IPS-20b (cell line): Measurements from ENCODE around the gene OR2S2.
"Not testable (repeated sequence)": the region's sequence is repeated elsewhere in the genome, so short reads cannot be mapped to it uniquely, and the experiment has no call there.

Source experiments
- H3K27ac ChIP-seq: one replicate; pipeline ENCODE4 v1.5.1; 2013; ENCODE audit warnings: low read length
- H3K27me3 ChIP-seq: 2 replicates; pipeline ENCODE4 v1.6.1; 2013; ENCODE audit warnings: mild to moderate bottlenecking, low read length, inconsistent platforms; ENCODE audit not compliant: insufficient read depth
- H3K36me3 ChIP-seq: 2 replicates; pipeline ENCODE4 v1.6.1; 2013; ENCODE audit warnings: low read depth, mild to moderate bottlenecking, inconsistent platforms, low read length, moderate library complexity; ENCODE audit not compliant: insufficient read depth
- H3K4me1 ChIP-seq: 2 replicates; pipeline ENCODE4 v1.6.1; 2013; ENCODE audit warnings: mild to moderate bottlenecking, control low read depth, inconsistent platforms, low read length, moderate library complexity; ENCODE audit not compliant: insufficient read depth
- H3K4me3 ChIP-seq: 2 replicates; pipeline ENCODE4 v1.5.1; 2013; ENCODE audit warnings: mild to moderate bottlenecking, low read length, inconsistent platforms
- H3K9ac ChIP-seq: 2 replicates; pipeline ENCODE4 v1.6.1; 2013; ENCODE audit warnings: low read depth, mild to moderate bottlenecking, inconsistent platforms, low read length, moderate library complexity
- H3K9me3 ChIP-seq: 2 replicates; pipeline ENCODE4 v1.6.1; 2013; ENCODE audit warnings: mild to moderate bottlenecking, low read depth, low read length, inconsistent platforms; ENCODE audit not compliant: insufficient read depth

Gene OR2S2, protein sequence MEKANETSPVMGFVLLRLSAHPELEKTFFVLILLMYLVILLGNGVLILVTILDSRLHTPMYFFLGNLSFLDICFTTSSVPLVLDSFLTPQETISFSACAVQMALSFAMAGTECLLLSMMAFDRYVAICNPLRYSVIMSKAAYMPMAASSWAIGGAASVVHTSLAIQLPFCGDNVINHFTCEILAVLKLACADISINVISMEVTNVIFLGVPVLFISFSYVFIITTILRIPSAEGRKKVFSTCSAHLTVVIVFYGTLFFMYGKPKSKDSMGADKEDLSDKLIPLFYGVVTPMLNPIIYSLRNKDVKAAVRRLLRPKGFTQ

DNA sequence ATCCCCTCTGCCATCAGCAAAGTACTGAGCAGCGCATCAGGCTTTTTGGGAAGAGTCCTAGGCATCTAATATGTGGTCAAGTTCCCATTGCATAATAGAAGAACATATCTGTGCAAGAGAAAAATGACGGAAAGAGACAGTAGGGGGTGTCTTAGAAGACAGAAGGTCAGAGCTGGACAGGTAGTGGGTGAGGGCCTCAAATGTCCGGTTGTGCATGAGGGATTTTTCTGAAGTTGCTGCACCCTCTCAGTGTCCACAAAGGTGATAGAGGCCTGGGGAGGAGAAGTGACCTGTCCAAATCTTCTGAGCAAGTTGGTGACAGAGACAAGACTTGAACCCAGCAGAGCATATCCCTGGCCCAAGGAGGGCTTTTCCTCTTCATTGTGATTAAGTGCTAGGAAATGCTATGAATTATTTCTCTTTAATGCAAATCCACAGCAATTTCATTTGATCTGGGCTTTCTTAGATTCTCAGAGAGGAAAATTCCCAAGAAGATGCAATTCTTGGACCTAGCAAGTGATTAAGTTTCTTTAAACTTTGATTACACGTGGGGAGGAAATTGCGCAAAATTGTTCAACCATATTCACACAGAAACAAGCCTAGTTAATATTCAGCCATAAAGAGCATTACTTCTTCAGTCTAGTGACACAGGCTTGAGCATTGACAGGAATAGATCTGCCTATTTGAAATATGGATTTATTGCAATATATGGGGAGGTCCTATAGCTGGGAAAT, at the start of gene OR2S2:
TSS of gene OR2S2 (minus strand) at position 51 of the 734 bp plus-strand sequence. CDS start 56 bp downstream, outside the sequence.
- Histone ChIP-seq H3K4me3 (no peak within 1 kb of the TSS), H3K9me3 (no peaks in the 10 kb centered on the region), H3K36me3 (no peaks in the 10 kb centered on the region), H3K9ac (no peak within 1 kb of the TSS), H3K27ac (no peak within 1 kb of the TSS), H3K4me1 (no peaks in the 10 kb centered on the region), H3K27me3 (peaks cover 19% of the 10 kb centered on the region)

DNA sequence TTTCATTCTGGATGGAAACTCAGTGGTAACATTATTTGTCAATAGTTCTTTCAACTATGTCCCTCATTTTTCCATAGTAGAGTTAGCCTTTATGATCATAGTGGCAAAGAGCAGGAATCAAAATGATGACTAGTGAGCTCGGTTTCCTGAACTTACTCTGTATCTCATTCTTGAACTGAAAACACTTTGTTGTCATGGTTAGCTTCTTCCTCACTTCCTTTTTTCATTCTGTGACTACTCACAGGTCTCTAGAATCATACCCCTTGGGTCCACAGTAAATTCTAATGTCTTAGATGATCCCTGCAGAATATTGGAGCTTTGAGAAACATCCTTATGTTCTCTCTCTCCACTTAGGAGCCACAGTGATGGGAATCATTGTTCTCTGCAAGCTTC, 49.4 kb upstream of the OR2S2 start:
- Histone ChIP-seq H3K4me3 (no peak overlapping the region), H3K9ac (no peak overlapping the region), H3K27me3 (peaks cover 34% of the 10 kb centered on the region), H3K27ac (no peak overlapping the region), H3K9me3 (no peaks in the 10 kb centered on the region), H3K4me1 (no peaks in the 10 kb centered on the region), H3K36me3 (no peaks in the 10 kb centered on the region)

DNA sequence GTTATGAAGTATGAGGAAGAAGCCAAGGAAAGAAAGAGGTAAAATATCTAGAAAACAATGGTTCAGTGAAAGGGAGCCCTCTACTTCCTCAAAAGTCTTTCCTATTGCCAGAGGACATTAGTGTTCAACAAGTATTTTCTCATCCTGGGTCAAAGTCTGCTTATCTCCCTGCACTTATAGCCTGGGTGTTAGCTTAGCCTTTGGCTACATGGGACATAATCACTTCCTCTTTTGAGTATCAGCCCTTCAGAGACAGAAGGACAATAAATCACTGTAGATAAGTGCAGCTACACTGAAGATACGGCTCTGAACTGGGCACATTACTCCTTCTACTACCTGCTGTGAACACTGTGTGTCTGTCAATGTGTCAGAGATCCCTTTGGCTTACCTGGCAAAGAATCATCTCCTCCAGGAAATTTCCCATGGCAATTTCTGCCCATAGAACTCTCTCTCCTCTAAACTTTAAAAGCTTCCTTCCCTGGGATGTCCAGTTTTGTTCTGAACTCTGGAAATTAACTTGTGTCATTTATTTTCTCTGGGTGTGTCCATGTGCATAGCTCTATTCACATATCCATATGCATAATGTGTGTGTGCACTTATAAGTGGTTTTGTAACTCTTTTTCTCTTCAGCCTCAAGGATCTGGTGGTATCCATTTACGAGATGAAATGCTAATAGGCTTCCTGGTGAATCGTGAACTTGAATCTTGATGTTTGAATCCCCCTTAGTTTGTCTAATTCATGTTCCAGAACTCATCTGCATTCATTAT, 48.8 kb upstream of the OR2S2 start:
- Histone ChIP-seq H3K27ac (no peak overlapping the region), H3K4me3 (no peak overlapping the region), H3K4me1 (no peaks in the 10 kb centered on the region), H3K9ac (no peak overlapping the region), H3K27me3 (peaks cover 34% of the 10 kb centered on the region), H3K9me3 (no peaks in the 10 kb centered on the region), H3K36me3 (no peaks in the 10 kb centered on the region)

DNA sequence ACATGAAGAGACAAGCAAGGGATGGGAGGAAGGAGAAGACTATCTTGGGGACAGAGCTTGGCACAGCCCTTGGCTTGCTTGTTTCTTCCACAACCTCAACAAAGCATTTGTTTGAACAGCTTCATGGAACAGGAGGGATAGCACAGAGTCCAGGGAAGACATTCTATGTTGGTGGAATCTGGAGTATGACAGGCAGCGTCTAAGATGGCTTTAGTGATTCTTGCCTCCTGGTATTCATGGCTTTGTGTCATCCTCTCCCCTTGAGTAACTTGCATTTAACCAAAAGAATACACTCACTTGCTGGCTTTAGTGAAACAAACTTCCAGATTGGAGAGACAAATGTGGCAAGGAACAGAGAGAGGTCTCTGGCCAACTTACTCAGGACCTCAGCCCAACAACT, 47.9 kb upstream of the OR2S2 start:
- Histone ChIP-seq H3K27ac (no peak overlapping the region), H3K27me3 (peaks cover 34% of the 10 kb centered on the region), H3K9me3 (no peaks in the 10 kb centered on the region), H3K9ac (no peak overlapping the region), H3K4me3 (no peak overlapping the region), H3K36me3 (no peaks in the 10 kb centered on the region), H3K4me1 (no peaks in the 10 kb centered on the region)

DNA sequence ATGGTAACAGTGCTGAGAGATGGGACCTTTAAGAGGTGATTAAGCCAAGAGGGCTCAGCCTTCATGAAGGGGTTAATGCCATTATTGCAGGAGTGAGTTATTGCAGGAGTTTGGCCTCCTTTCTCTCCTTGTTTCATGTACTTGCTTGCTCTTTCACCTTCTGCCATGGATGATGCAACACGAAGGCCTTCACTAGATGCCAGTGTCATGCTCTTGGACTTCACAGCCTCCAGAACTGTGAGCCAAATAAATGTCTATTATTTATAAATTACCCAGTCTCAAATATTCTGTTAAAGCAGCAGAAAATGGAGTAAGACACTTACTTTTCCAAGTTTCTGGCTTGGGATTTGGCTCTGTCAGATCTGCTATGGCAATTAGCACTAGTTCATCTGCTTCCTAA, 40.4 kb upstream of the OR2S2 start:
- H3K9me3 ChIP-seq, result peaks cover 7% of the 10 kb centered on the region
- H3K9ac ChIP-seq, result no peak overlapping the region
- peaks cover 3% of the 10 kb centered on the region; the same call in 1 of the 2 replicates for H3K4me1 ChIP-seq
- no peaks in the 10 kb centered on the region; the same call in 1 of the 2 replicates for H3K27me3 ChIP-seq
- no peak overlapping the region for H3K27ac ChIP-seq
- no peak overlapping the region for H3K4me3 ChIP-seq
- no peaks in the 10 kb centered on the region for H3K36me3 ChIP-seq

DNA sequence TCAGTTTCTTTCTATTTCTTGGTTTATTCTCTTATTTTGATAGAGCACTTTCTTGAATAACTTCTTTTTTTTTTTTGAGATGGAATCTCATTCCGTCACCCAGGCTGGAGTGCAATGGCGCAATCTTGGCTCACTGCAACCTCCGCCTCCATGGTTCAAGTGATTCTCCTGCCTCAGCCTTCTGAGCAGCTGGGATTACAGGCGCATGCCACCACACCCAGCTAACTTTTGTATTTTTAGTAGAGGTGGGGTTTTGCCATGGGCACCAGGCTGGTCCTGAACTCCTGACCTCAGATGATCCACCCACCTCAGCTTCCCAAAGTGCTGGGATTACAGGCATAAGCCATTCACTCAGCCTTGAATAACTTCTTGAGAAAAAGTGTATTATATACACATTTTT, 39.1 kb upstream of the OR2S2 start:
- H3K27ac ChIP-seq, H3K36me3 ChIP-seq: not testable (repeated sequence)

DNA sequence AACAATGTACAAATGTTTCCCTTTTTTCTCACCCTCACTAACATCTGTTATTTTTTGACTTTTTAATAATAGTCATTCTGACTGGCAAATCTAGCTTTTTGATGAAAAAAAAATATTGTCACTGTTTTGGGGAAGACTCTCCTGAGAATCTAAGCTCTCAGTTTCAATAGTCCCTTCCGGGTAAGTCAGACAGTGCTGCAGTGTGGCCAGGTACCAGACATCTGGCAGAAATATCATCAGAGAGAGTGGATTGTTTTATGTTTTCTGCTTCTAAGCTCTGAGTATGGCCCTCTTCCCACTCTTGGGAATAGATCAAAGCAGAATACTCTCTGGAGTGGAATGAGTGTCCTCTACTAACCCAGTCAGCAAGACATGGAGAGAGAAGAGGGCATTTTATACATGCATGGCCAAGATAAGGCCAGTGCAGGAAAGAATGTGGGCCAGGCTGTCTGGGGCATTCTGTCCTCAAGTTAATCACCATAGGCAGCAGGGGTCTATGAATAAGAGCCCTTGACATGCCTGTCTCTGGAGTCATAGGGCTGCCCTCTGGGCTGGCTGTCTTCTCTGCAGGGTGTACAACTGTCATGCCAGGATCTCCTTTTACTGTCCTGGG, 38.5 kb upstream of the OR2S2 start:
- no peaks in the 10 kb centered on the region for H3K36me3 ChIP-seq
- H3K9me3 ChIP-seq, result peaks cover 7% of the 10 kb centered on the region
- H3K9ac ChIP-seq, result no peak overlapping the region
- no peak overlapping the region for H3K27ac ChIP-seq
- peaks cover 3% of the 10 kb centered on the region; the same call in 1 of the 2 replicates for H3K4me1 ChIP-seq
- no peaks in the 10 kb centered on the region; the same call in 1 of the 2 replicates for H3K27me3 ChIP-seq
- H3K4me3 ChIP-seq, result no peak overlapping the region

More for the DNA sequence above, 39.1 kb upstream of the OR2S2 start:
- not testable (repeated sequence) for H3K4me3 ChIP-seq, H3K27me3 ChIP-seq, H3K9ac ChIP-seq, H3K9me3 ChIP-seq, H3K4me1 ChIP-seq

DNA sequence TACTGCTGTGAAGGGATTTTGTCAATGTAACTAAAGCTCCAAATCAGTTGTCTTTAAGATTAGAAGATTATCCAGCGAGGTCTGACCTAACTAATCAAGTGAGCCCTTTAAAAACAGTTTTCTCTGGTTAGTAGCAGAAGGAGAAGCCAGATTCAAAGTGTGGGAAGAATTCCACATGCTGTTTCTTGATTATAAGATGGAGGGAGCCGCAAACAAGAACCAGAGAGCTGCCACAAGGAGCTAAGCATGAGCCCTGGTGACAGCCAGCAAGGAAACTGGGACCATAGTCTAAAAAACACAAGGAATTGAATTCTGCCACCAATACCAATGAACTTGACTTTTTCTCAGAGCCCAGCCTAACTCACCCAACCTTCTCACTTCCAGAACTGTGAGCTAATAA, 37.0 kb upstream of the OR2S2 start:
- no peaks in the 10 kb centered on the region for H3K36me3 ChIP-seq
- no peak overlapping the region for H3K27ac ChIP-seq
- peaks cover 3% of the 10 kb centered on the region; the same call in 1 of the 2 replicates for H3K4me1 ChIP-seq
- no peaks in the 10 kb centered on the region; the same call in 1 of the 2 replicates for H3K27me3 ChIP-seq
- H3K4me3 ChIP-seq, result no peak overlapping the region
- H3K9me3 ChIP-seq, result peaks cover 7% of the 10 kb centered on the region
- H3K9ac ChIP-seq, result no peak overlapping the region

DNA sequence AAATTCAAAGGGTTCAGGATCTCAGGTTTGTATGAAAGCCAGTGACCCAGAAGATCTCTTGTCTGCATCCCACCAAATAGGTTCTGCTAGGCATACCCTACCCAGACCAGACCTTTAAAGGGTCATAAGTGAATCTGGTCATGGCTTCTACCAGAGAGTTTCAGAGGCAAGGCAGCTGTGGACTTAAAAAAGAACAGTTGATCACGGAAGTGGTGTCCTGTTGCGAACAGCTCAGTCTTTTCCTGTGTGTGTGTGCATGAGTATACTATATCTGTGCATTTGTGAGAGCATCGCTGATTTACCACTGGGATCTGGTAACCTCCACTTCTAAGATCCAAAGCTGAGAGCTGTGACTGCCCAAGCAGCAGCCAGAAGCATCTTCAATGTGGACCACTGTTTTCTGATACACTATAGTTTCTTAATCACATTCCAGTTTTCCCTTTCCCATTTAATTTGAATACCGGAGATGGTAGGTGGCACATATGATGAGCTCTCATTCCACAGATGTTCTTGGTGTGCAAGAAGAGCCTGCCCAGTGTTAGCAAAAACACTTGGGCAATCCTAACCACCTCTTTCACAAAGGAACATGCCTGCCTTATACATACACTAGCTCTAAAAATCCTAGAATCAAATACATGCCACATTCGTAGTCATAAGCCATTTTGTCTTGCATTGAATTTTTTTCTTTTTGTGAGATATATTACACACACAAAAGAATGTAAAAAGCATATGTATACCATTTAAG, 36.2 kb upstream of the OR2S2 start:
- Histone ChIP-seq H3K4me3 (no peak overlapping the region), H3K27me3 (no peaks in the 10 kb centered on the region; the same call in 1 of the 2 replicates), H3K9ac (no peak overlapping the region), H3K36me3 (no peaks in the 10 kb centered on the region), H3K9me3 (peaks cover 7% of the 10 kb centered on the region), H3K27ac (no peak overlapping the region), H3K4me1 (peaks cover 3% of the 10 kb centered on the region; the same call in 1 of the 2 replicates)

DNA sequence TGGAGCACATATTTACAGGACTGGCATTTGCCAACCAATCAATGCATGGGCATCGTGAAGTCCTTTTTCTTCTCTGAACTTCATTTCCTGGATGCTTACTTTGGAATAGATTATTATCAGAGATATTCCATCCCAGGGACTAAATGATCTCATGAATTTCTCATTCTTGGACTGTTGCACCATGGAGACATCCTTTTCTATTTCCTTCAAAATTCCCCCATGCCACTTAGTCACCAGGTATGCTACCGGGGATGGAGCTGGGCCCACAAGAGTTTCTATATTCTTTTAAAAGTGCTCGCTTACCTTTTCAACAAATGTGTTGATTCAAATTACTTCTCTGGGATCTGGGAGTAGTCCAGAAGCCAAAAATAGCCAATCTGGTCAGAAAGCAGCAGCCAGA, 35.2 kb upstream of the OR2S2 start:
- not testable (repeated sequence) for H3K27me3 ChIP-seq, H3K4me1 ChIP-seq, H3K27ac ChIP-seq, H3K4me3 ChIP-seq, H3K9ac ChIP-seq, H3K36me3 ChIP-seq, H3K9me3 ChIP-seq

DNA sequence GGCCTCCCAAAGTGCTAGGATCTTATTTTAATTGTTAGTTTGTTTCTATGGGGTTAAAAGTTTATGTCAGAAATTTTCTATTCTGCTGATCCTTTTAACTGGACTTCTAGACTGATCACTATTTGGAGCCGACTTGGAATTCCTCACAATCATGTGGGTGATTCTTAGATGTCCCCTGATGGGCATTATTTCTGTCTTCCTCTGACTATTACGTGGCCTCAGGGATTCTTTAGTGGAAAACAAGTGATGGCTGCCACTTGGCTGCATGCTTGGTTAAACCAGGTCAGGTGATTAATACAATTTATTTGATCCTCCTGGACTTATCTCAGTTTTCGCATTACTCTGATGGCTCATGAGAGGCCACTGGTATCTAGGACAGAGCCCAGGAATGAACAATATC, 32.2 kb upstream of the OR2S2 start:
- Histone ChIP-seq H3K27ac (no peak overlapping the region), H3K4me3 (no peak overlapping the region), H3K36me3 (no peaks in the 10 kb centered on the region), H3K9ac (no peak overlapping the region), H3K4me1 (no peaks in the 10 kb centered on the region), H3K27me3 (no peaks in the 10 kb centered on the region; the same call in 1 of the 2 replicates), H3K9me3 (no peaks in the 10 kb centered on the region)
